ENCODE results near the gene FAM83B.

The FAM83B gene

GRCh38 chr6:54899986-54900385, 53.4 kb downstream of the FAM83B start:
- H3K4me1 Mint-ChIP-seq (ENCODE audit: low read depth) = no peaks in the 10 kb centered on the region
- no peak overlapping the region for H3K4me3 Mint-ChIP-seq
- peaks cover 5% of the 10 kb centered on the region for H3K9me3 Mint-ChIP-seq (ENCODE audit: low read depth)
- H3K36me3 Mint-ChIP-seq = no peaks in the 10 kb centered on the region
- H3K27me3 Mint-ChIP-seq = no peaks in the 10 kb centered on the region
- no peak overlapping the region for H3K27ac Mint-ChIP-seq

- Mint-ChIP-seq H3K36me3 (no peaks in the 10 kb centered on the region), H3K27ac (no peak overlapping the region), H3K4me3 (no peak overlapping the region), H3K27me3 (no peaks in the 10 kb centered on the region), H3K4me1 (ENCODE audit: low read depth) (no peaks in the 10 kb centered on the region), H3K9me3 (ENCODE audit: low read depth) (peaks cover 5% of the 10 kb centered on the region)
Measured at GRCh38 chr6:54900666-54901065, 54.1 kb downstream of the FAM83B start.

GRCh38 chr6:54903884-54904283, 57.3 kb downstream of the FAM83B start:
- no peak overlapping the region for H3K4me3 Mint-ChIP-seq
- peaks cover 5% of the 10 kb centered on the region for H3K9me3 Mint-ChIP-seq (ENCODE audit: low read depth)
- H3K36me3 Mint-ChIP-seq = no peaks in the 10 kb centered on the region
- H3K4me1 Mint-ChIP-seq (ENCODE audit: low read depth) = no peaks in the 10 kb centered on the region
- no peaks in the 10 kb centered on the region for H3K27me3 Mint-ChIP-seq
- H3K27ac Mint-ChIP-seq = no peak overlapping the region

GRCh38 chr6:54907355-54907754, 60.8 kb downstream of the FAM83B start:
- H3K27me3 Mint-ChIP-seq = no peaks in the 10 kb centered on the region
- no peaks in the 10 kb centered on the region for H3K36me3 Mint-ChIP-seq
- peaks cover 14% of the 10 kb centered on the region for H3K9me3 Mint-ChIP-seq (ENCODE audit: low read depth)
- H3K4me1 Mint-ChIP-seq (ENCODE audit: low read depth) = no peaks in the 10 kb centered on the region
- H3K27ac Mint-ChIP-seq = no peak overlapping the region
- H3K4me3 Mint-ChIP-seq = no peak overlapping the region

GRCh38 chr6:54909184-54909583, 62.6 kb downstream of the FAM83B start:
- Mint-ChIP-seq H3K27me3 (no peaks in the 10 kb centered on the region), H3K36me3 (no peaks in the 10 kb centered on the region), H3K27ac (no peak overlapping the region), H3K4me1 (ENCODE audit: low read depth) (no peaks in the 10 kb centered on the region), H3K9me3 (ENCODE audit: low read depth) (peaks cover 14% of the 10 kb centered on the region), H3K4me3 (no peak overlapping the region)

- H3K27ac Mint-ChIP-seq = no peak overlapping the region
- no peaks in the 10 kb centered on the region for H3K4me1 Mint-ChIP-seq (ENCODE audit: low read depth)
- no peak overlapping the region for H3K4me3 Mint-ChIP-seq
- H3K27me3 Mint-ChIP-seq = no peaks in the 10 kb centered on the region
- H3K36me3 Mint-ChIP-seq = no peaks in the 10 kb centered on the region
- H3K9me3 Mint-ChIP-seq (ENCODE audit: low read depth) = peaks cover 15% of the 10 kb centered on the region
Measured at GRCh38 chr6:54910431-54910884, 63.9 kb downstream of the FAM83B start.

- Mint-ChIP-seq H3K36me3 (no peaks in the 10 kb centered on the region), H3K27me3 (no peaks in the 10 kb centered on the region), H3K27ac (no peak overlapping the region), H3K4me3 (no peak overlapping the region), H3K4me1 (ENCODE audit: low read depth) (no peaks in the 10 kb centered on the region), H3K9me3 (ENCODE audit: low read depth) (peaks cover 15% of the 10 kb centered on the region)
Measured at GRCh38 chr6:54910921-54911320, 64.3 kb downstream of the FAM83B start.

- H3K4me1 Mint-ChIP-seq (ENCODE audit: low read depth) = no peaks in the 10 kb centered on the region
- H3K27me3 Mint-ChIP-seq = no peaks in the 10 kb centered on the region
- H3K36me3 Mint-ChIP-seq = no peaks in the 10 kb centered on the region
- H3K9me3 Mint-ChIP-seq (ENCODE audit: low read depth) = peaks cover 19% of the 10 kb centered on the region
- no peak overlapping the region for H3K27ac Mint-ChIP-seq
- no peak overlapping the region for H3K4me3 Mint-ChIP-seq
Measured at GRCh38 chr6:54913211-54913610, 66.6 kb downstream of the FAM83B start.

GRCh38 chr6:54916858-54917257, 70.3 kb downstream of the FAM83B start:
- H3K27ac Mint-ChIP-seq = no peak overlapping the region
- peaks cover 10% of the 10 kb centered on the region for H3K9me3 Mint-ChIP-seq (ENCODE audit: low read depth)
- H3K4me3 Mint-ChIP-seq = no peak overlapping the region
- H3K4me1 Mint-ChIP-seq (ENCODE audit: low read depth) = no peaks in the 10 kb centered on the region
- H3K36me3 Mint-ChIP-seq = no peaks in the 10 kb centered on the region
- H3K27me3 Mint-ChIP-seq = no peaks in the 10 kb centered on the region

GRCh38 chr6:54920628-54921027, 74.1 kb downstream of the FAM83B start:
- Mint-ChIP-seq H3K4me3 (no peak overlapping the region), H3K27ac (no peak overlapping the region), H3K27me3 (no peaks in the 10 kb centered on the region), H3K9me3 (ENCODE audit: low read depth) (peaks cover 3% of the 10 kb centered on the region), H3K4me1 (ENCODE audit: low read depth) (no peaks in the 10 kb centered on the region), H3K36me3 (no peaks in the 10 kb centered on the region)

GRCh38 chr6:54921891-54922290, 75.3 kb downstream of the FAM83B start:
- Mint-ChIP-seq H3K4me1 (ENCODE audit: low read depth) (no peaks in the 10 kb centered on the region), H3K27ac (no peak overlapping the region), H3K9me3 (ENCODE audit: low read depth) (peaks cover 3% of the 10 kb centered on the region), H3K4me3 (no peak overlapping the region), H3K27me3 (no peaks in the 10 kb centered on the region), H3K36me3 (no peaks in the 10 kb centered on the region)

GRCh38 chr6:54929245-54929909, 82.8 kb downstream of the FAM83B start:
- Mint-ChIP-seq H3K36me3 (no peaks in the 10 kb centered on the region), H3K4me1 (ENCODE audit: low read depth) (no peaks in the 10 kb centered on the region), H3K27ac (no peak overlapping the region), H3K4me3 (no peak overlapping the region), H3K9me3 (ENCODE audit: low read depth) (peaks cover 8% of the 10 kb centered on the region), H3K27me3 (no peaks in the 10 kb centered on the region)

GRCh38 chr6:54932622-54933021, 86.1 kb downstream of the FAM83B start:
- Mint-ChIP-seq H3K27me3 (no peaks in the 10 kb centered on the region), H3K4me1 (ENCODE audit: low read depth) (no peaks in the 10 kb centered on the region), H3K27ac (no peak overlapping the region), H3K36me3 (no peaks in the 10 kb centered on the region), H3K4me3 (no peak overlapping the region), H3K9me3 (ENCODE audit: low read depth) (peaks cover 8% of the 10 kb centered on the region)

GRCh38 chr6:54935739-54936138, 89.2 kb downstream of the FAM83B start:
- Mint-ChIP-seq H3K27ac (no peak overlapping the region), H3K4me3 (no peak overlapping the region), H3K9me3 (ENCODE audit: low read depth) (peaks cover 13% of the 10 kb centered on the region), H3K36me3 (no peaks in the 10 kb centered on the region), H3K4me1 (ENCODE audit: low read depth) (no peaks in the 10 kb centered on the region), H3K27me3 (no peaks in the 10 kb centered on the region)

GRCh38 chr6:54937371-54937770, 90.8 kb downstream of the FAM83B start:
- Mint-ChIP-seq H3K27ac (no peak overlapping the region), H3K4me3 (no peak overlapping the region), H3K36me3 (no peaks in the 10 kb centered on the region), H3K4me1 (ENCODE audit: low read depth) (no peaks in the 10 kb centered on the region), H3K27me3 (no peaks in the 10 kb centered on the region), H3K9me3 (ENCODE audit: low read depth) (peaks cover 12% of the 10 kb centered on the region)

- H3K4me3 Mint-ChIP-seq = no peak overlapping the region
- H3K36me3 Mint-ChIP-seq = no peaks in the 10 kb centered on the region
- no peak overlapping the region for H3K27ac Mint-ChIP-seq
- H3K4me1 Mint-ChIP-seq (ENCODE audit: low read depth) = no peaks in the 10 kb centered on the region
- peaks cover 15% of the 10 kb centered on the region for H3K9me3 Mint-ChIP-seq (ENCODE audit: low read depth)
- no peaks in the 10 kb centered on the region for H3K27me3 Mint-ChIP-seq
Measured at GRCh38 chr6:54957698-54958097, 111.1 kb downstream of the FAM83B start.
